HG03064 (cell line): ENCODE data around the gene FOXK1.

ENCODE experiments used
- ATAC-seq: cut with Tn5 transposase; IDR thresholded peaks from one replicate; pipeline ENCODE4 v1.9.1; 2021; ENCODE audit warnings: low read depth; ENCODE audit not compliant: unreplicated experiment

Gene FOXK1

GRCh38 chr7:4742051-4742573 is 60.0 kb downstream of the FOXK1 start:
- ATAC-seq = no peak

- no peak for ATAC-seq
Observed at GRCh38 chr7:4742852-4743251, 60.8 kb downstream of the FOXK1 start.

GRCh38 chr7:4744391-4745264 is 62.5 kb downstream of the FOXK1 start:
- ATAC-seq = peak; percentile 78

GRCh38 chr7:4745265-4745919 is 63.3 kb downstream of the FOXK1 start:
- ATAC-seq = peak; percentile 14

- no peak for ATAC-seq
Observed at GRCh38 chr7:4745971-4746919, 64.2 kb downstream of the FOXK1 start.

- ATAC-seq = no peak
Observed at GRCh38 chr7:4747013-4747412, 64.9 kb downstream of the FOXK1 start.

- no peak for ATAC-seq
Observed at GRCh38 chr7:4747746-4748145, 65.7 kb downstream of the FOXK1 start.

- no peak for ATAC-seq
Observed at GRCh38 chr7:4748231-4748681, 66.2 kb downstream of the FOXK1 start.

GRCh38 chr7:4749363-4749762 is 67.3 kb downstream of the FOXK1 start:
- no peak for ATAC-seq

GRCh38 chr7:4749798-4750197 is 67.7 kb downstream of the FOXK1 start:
- ATAC-seq = no peak

- ATAC-seq = no peak
Observed at GRCh38 chr7:4751398-4751947, 69.4 kb downstream of the FOXK1 start.

- peak; percentile 78 for ATAC-seq
Observed at GRCh38 chr7:4753598-4754432, 71.7 kb downstream of the FOXK1 start.

GRCh38 chr7:4754433-4755010 is 72.4 kb downstream of the FOXK1 start:
- no peak for ATAC-seq

GRCh38 chr7:4755045-4755444 is 73.0 kb downstream of the FOXK1 start:
- no peak for ATAC-seq

GRCh38 chr7:4758111-4758510 is 76.0 kb downstream of the FOXK1 start:
- no peak for ATAC-seq

GRCh38 chr7:4758791-4759190 is 76.7 kb downstream of the FOXK1 start:
- no peak for ATAC-seq

- no peak for ATAC-seq
Observed at GRCh38 chr7:4759211-4759610, 77.1 kb downstream of the FOXK1 start.

GRCh38 chr7:4760952-4761351 is 78.9 kb downstream of the FOXK1 start:
- ATAC-seq = no peak
